Measurements from ENCODE around the gene GNG12.

The GNG12 gene

DNA sequence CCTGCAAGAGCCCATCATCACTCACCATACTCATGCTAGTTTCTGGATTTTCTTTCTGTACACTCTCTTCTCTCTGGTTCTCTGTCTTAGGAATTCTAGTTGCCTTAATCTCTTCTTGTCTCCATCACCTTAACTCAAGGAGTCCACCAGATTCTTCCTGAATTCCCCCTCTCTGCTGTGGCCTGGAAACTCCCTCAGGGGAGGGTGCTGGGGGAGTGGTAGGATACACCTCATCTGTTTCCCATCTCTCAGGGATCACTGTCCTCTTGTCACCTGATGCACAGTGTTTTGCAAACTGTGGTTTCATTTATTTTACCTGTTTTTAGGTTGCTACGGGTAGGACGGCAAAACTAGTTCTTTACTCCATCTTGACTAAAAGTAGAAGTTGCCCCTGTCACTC lies 6.6 kb upstream of the GNG12 start:
- DNase-seq: no peak

DNA sequence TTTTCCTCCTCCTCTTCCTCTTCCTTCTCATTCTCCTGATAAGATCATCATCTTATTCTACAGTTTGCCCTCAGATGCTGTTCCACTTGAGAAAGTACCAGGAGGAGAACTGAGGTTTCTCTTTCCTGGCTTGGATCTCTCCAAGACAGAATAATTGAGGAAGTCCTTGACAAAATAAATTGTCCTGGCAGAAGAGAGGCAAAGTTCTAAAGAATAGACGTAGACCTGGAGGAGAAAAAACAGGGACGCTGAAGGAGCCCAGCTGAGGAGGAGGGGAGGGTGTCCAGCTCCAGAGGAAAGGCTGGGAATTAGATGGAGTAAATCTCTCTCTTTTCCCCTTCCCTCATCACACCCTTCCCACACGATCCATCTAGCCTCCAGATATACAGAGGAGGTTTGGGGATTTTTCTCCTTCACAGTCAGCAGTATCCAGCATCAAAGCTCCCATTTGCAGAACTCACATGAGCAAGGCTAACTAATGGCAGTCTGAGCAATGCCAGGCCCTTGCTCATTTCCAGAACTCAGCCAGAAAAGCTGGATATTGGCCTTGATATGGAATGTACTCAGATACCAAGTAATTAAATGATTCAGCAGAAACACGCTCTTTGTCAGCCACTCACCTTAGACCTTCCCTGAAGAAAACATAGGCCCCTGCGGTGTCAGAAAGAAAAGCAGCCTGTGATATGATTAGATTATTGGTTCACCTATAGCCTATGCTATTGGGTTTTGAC lies 5.1 kb upstream of the GNG12 start:
- DNase-seq: no peak

DNA sequence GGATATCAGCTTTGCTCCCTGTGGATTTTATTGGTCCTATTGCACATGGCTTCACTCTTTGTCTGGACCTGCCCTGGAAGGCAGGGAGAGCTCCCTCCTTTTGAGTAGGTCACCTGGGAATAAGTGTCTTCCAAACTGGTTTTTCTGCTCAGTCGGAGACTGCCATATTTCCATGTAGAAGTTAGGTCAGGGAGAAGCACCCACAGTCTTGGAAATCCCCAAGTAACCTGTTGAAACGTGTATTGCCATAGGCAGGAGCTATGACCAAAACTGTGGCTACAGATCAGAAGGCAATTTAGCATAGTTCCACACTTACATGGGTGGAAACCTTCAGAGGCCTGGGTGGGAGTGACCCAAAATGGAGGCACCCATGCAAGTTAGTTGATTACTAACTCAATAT lies 3.5 kb upstream of the GNG12 start:
- no peak for DNase-seq

DNA sequence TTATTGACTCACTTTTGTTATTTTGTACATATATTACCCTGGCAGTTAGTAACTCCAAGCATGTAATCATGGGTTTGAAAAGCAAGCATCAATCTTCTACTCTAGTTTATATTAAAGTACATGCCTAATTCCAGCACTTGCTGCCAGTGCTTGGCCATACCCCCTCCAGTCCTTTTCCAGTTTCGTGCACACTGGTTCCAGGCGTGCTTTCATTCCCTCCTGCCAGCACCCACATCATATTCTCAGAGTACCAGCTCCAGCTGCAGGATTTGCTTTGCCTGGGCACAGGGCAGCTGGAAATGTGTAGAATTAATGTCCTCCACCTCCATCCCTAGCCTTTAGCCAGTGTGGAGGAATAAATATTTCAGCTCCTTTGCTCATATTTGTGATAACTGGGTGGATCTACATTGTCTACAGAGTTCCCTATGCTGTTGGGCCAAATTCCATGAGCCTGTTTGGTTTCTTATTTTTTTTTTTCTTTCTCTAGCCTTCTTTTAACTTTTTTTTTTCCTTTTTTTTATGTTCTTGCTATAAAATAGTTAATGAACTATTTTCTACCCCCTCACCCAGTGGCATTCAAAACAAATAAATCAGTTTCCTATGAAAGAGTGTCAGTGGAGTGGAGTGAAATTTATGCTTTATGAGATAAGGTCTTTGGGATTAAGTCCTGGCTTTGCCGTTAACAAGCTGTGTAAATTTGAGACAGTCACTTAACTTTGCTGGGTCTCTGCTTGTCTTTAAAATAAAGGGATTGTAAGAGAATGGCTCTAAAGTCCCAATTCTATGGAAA lies 2.6 kb upstream of the GNG12 start:
- DNase-seq: no peak

DNA sequence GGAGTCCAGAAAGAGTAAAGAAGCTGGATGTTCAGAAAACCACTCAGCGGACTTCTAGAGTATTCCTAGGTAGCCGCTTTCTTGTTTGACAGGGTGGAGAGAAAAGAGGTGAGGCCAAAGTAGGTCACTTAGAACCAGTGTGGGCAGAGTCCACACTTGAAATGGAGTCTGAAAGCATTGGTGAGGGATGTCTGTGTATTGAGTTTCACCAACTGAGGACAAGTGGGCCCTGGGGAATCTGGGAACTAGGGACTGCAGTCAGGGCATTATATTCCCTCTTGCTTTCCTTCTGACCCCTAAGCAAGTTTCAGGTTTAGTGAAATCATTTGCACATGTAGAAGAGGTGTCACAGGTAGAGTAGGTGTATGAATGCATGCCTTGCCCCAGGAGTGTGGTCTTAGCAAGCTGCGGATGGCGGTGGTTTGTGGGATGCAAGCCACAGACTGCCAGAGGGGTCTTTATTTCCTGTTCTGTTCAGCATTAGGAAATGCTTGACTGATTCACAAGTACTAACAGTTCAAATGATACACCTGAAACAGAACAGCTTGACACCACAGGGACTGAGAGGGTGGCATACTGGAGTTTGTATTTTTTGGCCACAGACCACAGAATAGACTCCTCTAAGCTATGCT lies 1.1 kb upstream of the GNG12 start:
- no peak for DNase-seq

DNA sequence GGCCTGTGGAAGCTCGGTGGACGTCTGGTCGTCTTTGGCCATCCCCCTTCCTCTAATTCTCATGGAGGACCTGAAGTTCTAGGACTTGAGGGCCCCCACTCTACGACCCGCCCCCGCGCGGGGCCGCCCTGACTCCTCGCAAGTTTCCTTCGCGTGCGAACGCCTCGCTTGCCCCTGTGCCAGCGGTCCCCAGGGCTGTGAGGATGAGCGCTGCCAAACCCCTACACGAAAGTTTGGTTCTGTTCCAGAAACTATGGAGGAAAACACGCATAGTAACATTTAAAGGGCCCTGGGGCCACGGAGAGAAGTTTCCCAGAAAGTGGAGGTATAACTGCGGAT lies 304 bp upstream of the GNG12 start:
- DNase-seq: no peak

DNA sequence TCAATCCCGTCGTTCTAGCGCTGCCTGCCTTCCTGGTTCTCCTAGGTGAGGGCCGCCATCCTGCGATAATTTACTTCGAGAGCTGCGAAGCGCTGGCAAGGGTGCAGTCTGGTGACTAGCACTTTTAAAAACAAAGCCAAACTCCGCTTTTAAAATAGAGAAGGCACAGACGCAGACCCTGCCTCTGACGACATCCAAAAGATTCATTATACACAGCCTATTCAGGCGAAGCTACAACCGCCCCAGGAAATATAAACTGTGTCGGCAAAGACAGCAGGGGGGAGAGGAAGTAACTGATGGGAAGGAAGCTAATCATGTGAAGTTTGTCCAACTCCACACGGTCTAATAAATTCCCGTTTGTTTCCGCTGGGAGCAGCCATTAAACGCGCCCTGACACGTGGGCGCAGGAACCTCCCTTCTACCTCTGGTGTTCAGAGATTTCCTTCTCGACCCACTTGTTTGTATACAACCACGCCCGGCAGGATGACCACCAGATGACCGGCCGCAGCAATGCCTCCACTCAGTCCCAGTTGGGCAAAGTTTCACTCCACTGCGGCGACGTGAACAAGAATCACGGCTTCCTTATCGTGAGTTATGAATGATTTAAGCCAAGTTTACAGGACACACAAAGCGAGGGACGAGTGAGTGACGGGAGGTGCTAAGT lies 1.3 kb downstream of the GNG12 start:
- DNase-seq: no peak

DNA sequence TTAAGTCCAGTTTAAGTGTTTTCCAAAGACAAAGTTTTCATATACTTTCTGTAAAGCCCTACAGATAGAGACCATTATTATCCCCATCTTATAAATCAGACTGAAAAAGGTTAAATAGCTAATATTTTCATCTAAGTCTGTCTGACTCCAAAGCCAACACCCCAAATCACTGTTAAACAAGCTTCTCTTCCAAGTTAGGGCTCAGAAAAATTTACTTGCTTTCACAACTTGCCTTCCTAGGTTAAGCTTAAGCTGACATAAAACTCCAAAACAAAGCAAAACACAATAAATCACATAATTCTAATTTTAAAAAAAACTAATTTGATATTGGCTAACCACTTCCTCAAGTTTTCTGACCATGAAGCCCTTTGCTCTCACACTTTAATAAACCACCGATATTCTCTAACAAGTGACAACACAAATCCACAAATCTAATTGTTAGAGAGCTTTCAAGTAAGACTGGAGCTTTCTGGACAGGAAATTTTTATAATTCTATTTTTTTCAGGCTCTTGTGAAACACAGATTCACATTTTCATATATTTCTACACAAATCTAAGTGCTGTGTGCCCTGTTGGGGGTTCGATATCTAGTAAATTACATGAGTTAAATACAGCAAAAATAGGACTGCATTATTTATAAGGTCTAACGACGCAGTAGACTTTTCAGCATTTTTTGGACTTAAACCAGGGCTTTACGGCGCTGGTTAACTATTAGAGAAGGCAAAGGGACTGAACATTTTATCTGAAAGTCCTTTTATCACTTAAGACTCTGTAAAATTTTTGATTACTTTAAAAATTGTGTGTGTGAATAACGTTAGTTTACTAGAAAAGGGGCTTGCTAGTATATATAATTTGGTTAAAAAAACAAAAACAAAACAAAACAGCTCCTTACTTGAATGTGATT lies 2.1 kb downstream of the GNG12 start:
- DNase-seq: no peak

DNA sequence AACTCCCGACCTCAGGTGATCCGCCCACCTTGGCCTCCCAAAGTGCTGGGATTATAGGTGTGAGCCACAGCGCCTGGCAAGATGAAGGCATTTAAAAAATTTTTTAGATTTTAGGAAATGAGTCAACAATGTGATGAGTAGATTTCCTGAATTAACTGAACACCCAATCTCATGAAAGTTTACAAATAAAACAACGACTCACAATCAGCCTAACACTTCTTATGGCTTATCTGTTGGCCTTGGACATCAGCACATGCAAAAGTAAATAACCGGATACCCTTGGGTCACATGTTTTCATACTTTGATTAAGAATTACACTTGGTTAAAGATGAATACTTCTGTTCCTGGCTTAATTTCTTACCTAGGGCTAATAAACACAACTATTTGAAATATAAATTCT lies 3.0 kb downstream of the GNG12 start:
- DNase-seq: no peak

DNA sequence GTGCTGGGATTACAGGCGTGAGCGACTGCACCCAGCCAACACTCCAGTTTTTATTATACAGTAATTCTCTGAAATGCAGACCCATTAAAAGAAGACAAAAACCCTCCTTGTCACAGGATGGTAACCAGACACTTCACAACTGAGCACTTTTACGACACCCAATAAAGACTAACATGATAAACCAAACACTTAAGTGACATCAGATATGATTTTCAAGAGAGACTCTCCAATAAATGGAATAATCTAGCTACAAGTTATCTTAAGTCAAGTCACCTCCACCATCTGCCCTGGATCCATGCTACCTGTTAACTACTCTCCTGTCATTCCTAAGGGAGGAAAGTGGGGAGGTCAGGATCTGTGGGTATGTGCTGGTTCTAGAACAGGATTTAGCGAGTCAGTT lies 5.6 kb downstream of the GNG12 start:
- no peak for DNase-seq

DNA sequence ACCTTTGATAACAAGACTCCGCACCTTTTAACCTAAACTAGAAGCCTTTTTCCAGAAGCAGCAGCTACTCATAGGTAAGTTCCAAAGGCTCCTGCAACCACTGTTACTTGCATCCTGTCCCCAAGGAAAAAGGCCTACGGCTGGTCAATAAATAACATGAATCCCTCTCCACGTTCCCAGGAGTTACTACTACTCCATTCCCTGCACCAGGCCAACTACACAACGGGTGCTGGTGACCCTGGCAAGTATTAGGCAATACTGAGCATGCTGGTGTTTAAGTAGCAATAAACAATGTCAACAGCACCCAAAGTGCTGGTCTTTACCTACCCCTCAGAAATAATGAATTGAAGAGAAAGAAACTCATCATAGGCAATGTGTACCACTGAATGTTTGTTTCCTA lies 7.7 kb downstream of the GNG12 start:
- no peak for DNase-seq

DNA sequence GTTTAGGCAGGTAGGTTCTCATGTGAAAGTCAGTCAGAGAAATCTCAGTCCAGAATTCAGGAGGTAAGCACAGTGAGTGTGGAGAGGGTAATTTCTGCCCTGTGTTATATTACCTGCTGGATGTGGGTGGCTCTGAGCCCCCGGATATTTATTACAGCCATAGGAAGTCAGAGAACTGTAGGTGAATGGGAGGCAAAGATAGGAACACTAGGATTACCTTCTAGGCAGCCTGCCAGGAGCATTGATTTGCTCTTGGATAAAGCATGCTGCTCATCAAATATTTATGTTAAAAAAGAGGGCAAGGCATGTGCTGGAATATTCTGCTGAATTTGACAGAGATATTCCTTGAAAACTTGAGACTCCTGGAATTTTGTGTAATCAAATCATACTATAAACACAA lies 8.5 kb downstream of the GNG12 start:
- DNase-seq: no peak

DNA sequence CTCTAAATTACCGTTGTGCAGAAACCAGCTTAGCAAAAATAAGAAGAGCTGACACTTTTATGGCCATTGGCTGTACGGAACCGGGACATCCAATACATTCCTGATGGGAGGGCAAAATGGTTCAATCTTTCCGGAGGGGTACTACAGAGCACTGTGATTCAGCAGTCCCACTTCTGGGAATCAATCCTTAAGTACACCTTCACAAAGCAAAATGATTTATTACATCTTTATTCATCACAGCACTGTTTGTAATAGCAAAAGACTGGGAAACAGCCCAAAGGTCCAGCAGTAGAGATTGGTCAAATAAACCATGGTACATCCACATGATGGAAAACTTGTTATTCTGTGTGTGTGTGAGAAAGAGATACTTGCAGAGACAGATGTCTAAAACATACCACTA lies 9.7 kb downstream of the GNG12 start:
- DNase-seq: no peak

DNA sequence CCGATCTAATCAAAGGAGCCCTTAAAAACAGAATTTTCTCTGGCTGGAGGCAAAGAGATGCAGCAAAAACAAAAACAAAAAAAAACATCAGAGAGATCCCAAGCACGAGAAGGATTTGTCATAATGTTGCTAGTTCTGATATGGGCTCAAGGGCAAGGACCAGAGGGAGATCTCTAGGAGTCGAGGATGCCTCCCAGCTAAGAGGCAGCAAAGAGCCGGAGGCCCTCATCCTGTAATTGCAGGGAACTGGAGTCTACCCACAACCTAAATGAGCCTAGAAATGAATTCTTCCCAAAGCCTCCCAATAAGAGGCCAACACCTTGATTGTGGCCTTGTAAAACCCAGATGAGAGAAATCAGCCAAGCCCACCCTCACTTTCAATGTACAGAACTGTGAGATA lies 12.0 kb downstream of the GNG12 start:
- no peak for DNase-seq

DNA sequence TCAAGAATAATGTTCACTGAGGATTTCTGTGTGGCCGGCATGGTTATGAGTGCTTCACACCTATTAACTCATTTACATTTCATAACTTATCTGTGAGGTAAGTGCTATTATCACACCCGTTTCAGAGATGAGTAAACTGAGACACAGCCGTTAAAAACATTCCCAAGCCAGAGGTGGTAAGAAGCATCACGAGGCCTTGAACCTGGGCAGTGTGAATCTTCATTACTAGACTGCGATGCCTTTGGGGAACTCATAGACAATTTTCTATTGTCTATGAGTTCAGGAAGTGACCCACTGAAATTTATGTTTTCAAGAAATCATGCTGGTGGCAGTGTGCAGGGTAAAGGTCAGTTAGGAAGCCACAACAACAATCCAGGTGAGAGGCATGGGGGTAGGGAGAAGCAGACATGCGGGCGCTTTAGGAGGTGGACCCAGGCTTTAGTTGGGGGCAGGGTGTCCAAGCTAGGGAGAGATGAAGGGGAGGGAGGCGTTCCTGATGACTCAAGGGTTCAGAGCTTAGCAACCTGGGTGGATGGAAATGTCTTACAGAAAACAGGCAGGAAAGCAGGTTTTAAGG lies 14.5 kb downstream of the GNG12 start:
- DNase-seq: no peak

DNA sequence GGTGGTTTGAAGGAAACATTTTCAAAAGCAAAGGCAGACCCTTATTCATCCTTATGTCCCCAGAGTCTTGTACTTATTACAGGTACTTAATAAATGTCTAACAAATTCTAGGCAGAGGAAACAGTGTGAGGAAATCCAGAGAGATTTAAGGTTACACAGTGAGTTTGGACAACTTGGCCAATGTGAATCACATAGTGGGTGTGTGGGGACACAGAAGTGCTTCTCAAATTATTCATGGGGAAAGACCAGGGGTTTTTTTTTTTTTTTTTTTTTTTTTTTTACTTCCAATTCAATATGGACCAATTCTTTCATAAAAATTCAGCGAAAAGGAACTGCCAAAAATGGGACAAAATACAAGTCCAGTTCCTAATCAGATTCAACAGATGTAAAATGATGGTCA lies 15.1 kb downstream of the GNG12 start:
- DNase-seq: no peak

DNA sequence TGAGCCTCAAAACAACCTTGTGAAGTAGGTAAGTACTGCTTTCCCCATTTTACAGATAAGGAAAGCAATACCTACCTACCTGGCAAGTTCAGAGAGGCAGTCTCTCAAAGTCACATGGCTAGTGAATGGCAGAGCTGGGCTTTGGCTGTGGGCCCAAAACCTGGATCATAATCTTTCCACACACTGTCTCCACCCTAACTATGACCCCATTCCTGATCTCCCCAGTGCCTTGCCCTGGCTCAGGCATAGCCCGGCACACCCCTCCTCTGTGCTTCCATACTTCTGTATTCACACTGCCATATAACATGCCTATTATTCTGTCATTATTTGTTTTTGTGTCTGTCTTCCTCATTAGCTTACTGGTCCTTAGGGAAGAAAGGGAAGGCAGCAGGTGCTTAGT lies 15.9 kb downstream of the GNG12 start:
- no peak for DNase-seq

DNA sequence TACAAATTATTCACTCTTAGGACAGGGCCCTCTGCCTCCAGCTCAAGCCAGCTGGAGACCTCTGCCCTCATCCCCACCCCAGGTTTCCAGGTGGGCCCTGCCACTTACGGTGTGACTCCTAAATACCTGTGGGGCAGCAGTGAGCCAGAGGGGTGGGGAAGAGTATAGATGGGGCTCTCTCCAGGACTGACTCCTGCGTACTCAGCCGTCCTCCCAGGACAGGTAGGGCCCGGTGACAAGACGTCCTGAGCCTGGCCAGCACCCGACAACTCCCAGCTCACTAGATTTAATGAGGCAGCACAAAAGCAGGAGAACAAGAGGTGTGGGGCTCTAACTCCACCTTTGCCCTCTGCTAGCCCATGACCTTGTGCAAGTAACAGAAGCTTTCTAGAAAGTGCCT lies 16.8 kb downstream of the GNG12 start:
- no peak for DNase-seq

DNA sequence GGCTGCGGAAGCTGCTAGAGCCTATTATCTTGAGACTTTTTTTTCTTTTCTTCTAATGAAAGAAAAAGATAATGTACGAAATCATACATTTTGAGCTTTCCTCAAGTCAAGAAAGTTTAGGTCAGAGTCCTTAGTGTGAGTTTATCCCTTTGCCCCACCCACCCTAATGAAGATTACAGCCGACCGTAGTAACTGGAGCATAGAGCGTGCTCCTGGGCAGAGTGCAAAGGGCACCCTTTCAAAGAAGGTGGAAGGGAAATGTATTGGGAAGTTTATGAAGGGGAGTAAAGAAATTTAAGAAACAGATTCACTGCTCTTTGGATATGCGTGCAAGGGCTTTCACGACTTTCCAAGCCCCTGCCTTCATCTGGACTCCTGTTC lies 17.2 kb downstream of the GNG12 start:
- DNase-seq: no peak

DNA sequence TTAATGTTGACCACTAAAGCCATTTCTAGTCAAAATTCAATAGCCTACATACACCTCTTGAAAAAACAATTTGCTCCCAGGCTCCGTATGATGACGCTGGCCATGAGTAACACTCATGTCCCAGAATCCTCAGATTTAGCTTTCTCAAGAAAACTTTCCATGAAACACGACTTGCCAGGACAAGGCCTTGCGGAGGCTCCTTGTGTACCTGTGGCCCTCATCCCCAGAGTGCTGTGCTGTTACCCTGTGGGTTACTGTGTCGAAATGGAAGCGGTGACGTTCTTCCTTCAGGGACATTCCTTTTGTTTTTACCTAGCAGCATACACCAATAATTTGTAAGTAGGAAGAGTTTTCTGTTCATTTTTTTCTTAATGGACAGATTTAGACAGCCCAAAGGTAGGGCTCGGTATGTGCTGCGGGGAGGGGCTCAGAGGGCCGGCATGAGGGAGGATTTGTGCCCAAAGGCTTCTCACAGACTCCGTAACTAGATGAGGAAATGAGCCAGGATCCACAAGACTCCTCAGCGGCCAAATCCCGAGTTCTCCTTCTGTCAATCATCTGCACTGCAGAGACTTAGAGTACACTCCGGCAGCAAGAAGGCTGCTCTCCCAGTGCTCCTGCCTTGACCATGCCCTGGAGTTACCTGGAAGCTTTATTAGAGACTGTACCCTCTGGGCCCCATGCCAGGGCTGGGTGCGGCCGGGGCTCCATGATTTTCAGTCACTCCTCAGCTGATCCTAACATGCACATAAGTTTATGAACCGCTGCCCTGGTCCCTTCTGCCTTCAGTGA lies 17.8 kb downstream of the GNG12 start:
- no peak for DNase-seq

DNA sequence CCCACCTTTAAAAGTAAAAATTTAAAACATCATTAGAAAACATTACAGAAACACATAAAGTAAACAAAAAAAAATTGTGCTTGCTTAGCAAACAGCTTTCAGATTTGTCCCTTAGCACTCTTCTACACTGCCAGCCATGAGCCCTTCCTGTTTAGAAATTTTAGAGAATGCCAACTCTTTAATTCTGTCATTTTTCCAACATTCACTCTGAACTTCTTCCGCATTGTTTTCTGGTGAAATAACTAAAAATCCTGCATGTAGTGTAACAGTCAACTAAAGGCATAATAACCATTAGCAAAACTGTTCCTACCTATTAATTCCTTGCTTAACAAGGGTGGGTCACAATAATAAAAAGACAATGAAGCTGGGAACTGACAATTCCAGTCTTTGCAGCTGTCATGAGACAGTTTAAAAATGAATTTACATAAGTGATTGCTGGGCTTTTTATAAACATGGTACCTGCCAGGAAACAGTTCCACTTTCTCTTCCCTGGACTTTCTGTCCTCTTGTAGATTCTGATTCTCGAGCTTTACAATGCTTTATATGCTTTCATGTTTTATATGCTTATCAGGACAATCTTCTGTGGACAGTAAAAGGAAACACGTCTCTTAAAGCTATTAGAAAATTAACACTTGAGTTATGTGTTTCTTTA lies 19.0 kb downstream of the GNG12 start:
- no peak for DNase-seq

Measured in activated T-cell treated with anti-CD3 and anti-CD28 coated beads, Interleukin-2, amount 50 U/mL, for 1 hour (primary cell).